A172 (cell line): Measurements from ENCODE around the gene ENOX1. TPM values are rescaled to one million over a fixed set of nuclear protein-coding genes. Genes with fewer than 3 reads are reported as not detected.
A peak's percentile ranks its signal among the peaks of the same experiment; 100 is the strongest.

Source experiments
- DNase-seq: peaks from one replicate; pipeline ENCODE4 v3.0.0-alpha.2; 2015; ENCODE audit warnings: low spot score
- total RNA-seq: library from RNA; depleted of rRNA; stranded (reverse); fragments of >200 nt; shearing (Covaris generic); gene quantifications from 2 replicates; pipeline ENCODE4 v1.2.3, GENCODE V29; 2014

The ENOX1 gene
- total RNA-seq, 1 experiment from 2014 or later = not detected

- DNase-seq = no peak
Observed at GRCh38 chr13:43608400-43609137, 178.2 kb downstream of the ENOX1 start.

GRCh38 chr13:43597599-43597945 lies 189.2 kb downstream of the ENOX1 start:
- DNase-seq = no peak

- no peak for DNase-seq
Observed at GRCh38 chr13:43596924-43597598, 189.7 kb downstream of the ENOX1 start.

- no peak for DNase-seq
Observed at GRCh38 chr13:43596006-43596405, 190.8 kb downstream of the ENOX1 start.

- no peak for DNase-seq
Observed at GRCh38 chr13:43587376-43587775, 199.4 kb downstream of the ENOX1 start.

GRCh38 chr13:43584751-43585150 lies 202.0 kb downstream of the ENOX1 start:
- DNase-seq = no peak

- no peak for DNase-seq
Observed at GRCh38 chr13:43583321-43583720, 203.5 kb downstream of the ENOX1 start.

GRCh38 chr13:43580280-43580679 lies 206.5 kb downstream of the ENOX1 start:
- no peak for DNase-seq

- DNase-seq = no peak
Observed at GRCh38 chr13:43579321-43579720, 207.5 kb downstream of the ENOX1 start.

- no peak for DNase-seq
Observed at GRCh38 chr13:43574605-43575004, 212.2 kb downstream of the ENOX1 start.

- no peak for DNase-seq
Observed at GRCh38 chr13:43573802-43574514, 212.8 kb downstream of the ENOX1 start.

GRCh38 chr13:43573361-43573740 lies 213.4 kb downstream of the ENOX1 start:
- DNase-seq = peak; percentile 28

- DNase-seq = peak; percentile 35
Observed at GRCh38 chr13:43572656-43573360, 214.0 kb downstream of the ENOX1 start.

GRCh38 chr13:43569658-43570057 lies 217.1 kb downstream of the ENOX1 start:
- DNase-seq = no peak

- DNase-seq = no peak
Observed at GRCh38 chr13:43567608-43568007, 219.2 kb downstream of the ENOX1 start.

- DNase-seq = no peak
Observed at GRCh38 chr13:43564952-43565351, 221.8 kb downstream of the ENOX1 start.

- no peak for DNase-seq
Observed at GRCh38 chr13:43561081-43561480, 225.7 kb downstream of the ENOX1 start.

- DNase-seq = no peak
Observed at GRCh38 chr13:43558939-43559338, 227.8 kb downstream of the ENOX1 start.

- DNase-seq = no peak
Observed at GRCh38 chr13:43558326-43558725, 228.4 kb downstream of the ENOX1 start.

GRCh38 chr13:43555667-43556066 lies 231.1 kb downstream of the ENOX1 start:
- no peak for DNase-seq

- DNase-seq = no peak
Observed at GRCh38 chr13:43551897-43552456, 234.8 kb downstream of the ENOX1 start.

GRCh38 chr13:43546816-43547215 lies 240.0 kb downstream of the ENOX1 start:
- no peak for DNase-seq
